ENCODE measurements around the gene ZFX.

Gene ZFX

DNA sequence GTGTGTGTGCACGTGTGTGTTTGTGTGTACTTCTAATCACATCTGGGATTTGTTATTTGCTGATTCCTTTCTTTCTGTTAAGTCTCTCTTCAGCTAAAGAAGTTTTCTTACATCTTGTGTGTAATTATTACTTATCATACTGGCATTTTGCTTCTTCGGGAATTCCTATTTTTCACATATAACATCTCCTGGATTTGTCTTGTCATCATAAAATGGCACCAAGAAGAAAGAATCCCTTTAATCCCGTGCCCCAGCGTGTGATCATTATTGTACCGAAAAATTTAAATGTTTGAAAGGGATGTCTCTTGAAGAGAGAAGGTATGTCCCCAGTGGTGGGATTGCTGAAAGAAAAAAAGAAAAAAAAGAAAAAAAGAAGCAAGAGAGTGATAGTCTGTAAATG is 72.3 kb downstream of the ZFX start:
- no peak for DNase-seq (ENCODE audit: low read depth)
- TF ChIP-seq CTCF (conservative IDR thresholded peaks at IDR 0.05; ENCODE audit: low read depth, low read length): no peak
- H3K4me3 ChIP-seq (ENCODE audit: low read length): no peak overlapping the region

GRCh38 chrX:24225265-24225664 is 75.7 kb downstream of the ZFX start:
- no peak for TF ChIP-seq CTCF (conservative IDR thresholded peaks at IDR 0.05; ENCODE audit: low read depth, low read length)
- no peak overlapping the region for H3K4me3 ChIP-seq (ENCODE audit: low read length)
- no peak for DNase-seq (ENCODE audit: low read depth)

- no peak overlapping the region for H3K4me3 ChIP-seq (ENCODE audit: low read length)
Observed at GRCh38 chrX:24226176-24226575, 76.6 kb downstream of the ZFX start.

GRCh38 chrX:24228596-24228995 is 79.1 kb downstream of the ZFX start:
- no peak for TF ChIP-seq CTCF (conservative IDR thresholded peaks at IDR 0.05; ENCODE audit: low read depth, low read length)
- DNase-seq (ENCODE audit: low read depth): no peak
- H3K4me3 ChIP-seq (ENCODE audit: low read length): no peak overlapping the region

More at GRCh38 chrX:24226176-24226575, 76.6 kb downstream of the ZFX start:
- no peak for TF ChIP-seq CTCF (conservative IDR thresholded peaks at IDR 0.05; ENCODE audit: low read depth, low read length)
- DNase-seq (ENCODE audit: low read depth): no peak

GRCh38 chrX:24229400-24229879 is 79.9 kb downstream of the ZFX start:
- no peak for DNase-seq (ENCODE audit: low read depth)
- no peak for TF ChIP-seq CTCF (conservative IDR thresholded peaks at IDR 0.05; ENCODE audit: low read depth, low read length)
- H3K4me3 ChIP-seq (ENCODE audit: low read length): no peak overlapping the region

DNA sequence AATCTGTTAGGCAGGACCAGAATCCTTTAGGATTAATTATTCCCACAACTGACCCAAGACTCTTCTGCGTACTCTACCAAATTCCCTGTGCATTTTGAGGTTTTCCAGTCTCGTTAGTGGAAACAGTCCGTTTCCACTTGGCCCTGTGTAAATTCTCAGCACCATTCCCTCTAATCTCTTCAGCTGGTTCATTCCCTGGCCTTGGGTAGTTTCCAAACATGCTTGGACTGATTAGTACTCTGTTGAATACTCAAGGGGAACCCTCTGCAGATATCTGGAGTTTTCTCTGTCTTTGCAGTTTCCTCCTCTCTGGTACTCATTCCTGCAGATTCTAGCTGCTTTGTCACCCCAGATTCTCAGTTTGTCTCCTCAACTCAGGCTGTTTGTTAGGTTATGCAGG is 80.4 kb downstream of the ZFX start:
- DNase-seq (ENCODE audit: low read depth): peak; percentile 31
- no peak for TF ChIP-seq CTCF (conservative IDR thresholded peaks at IDR 0.05; ENCODE audit: low read depth, low read length)

GRCh38 chrX:24231131-24231540 is 81.6 kb downstream of the ZFX start:
- H3K4me3 ChIP-seq (ENCODE audit: low read length): no peak overlapping the region
- peak; percentile 66 for DNase-seq (ENCODE audit: low read depth)
- no peak for TF ChIP-seq CTCF (conservative IDR thresholded peaks at IDR 0.05; ENCODE audit: low read depth, low read length)

More for the DNA sequence above, 80.4 kb downstream of the ZFX start:
- no peak overlapping the region for H3K4me3 ChIP-seq (ENCODE audit: low read length)

Data from retinal pigment epithelial cell (primary cell).